Naive thymus-derived CD4-positive, alpha-beta T cell (primary cell): ENCODE measurements around the gene SMIM5. TPM values are rescaled to one million over a fixed set of nuclear protein-coding genes. Genes with fewer than 3 reads are reported as not detected.

ENCODE experiments used
- ATAC-seq: fragments of 150-1000 bp; cut with Tn5 transposase; 2 replicates; pipeline ENCODE4 v1.10.0; 2021; ENCODE audit warnings: mild to moderate bottlenecking, moderate library complexity
- CTCF ChIA-PET: fragments of 350-600 bp; sonication (Branson Sonifier 250); formaldehyde crosslinking; loops from one replicate; lab custom pipeline; 2021; ENCODE audit warnings: antibody characterized with exemption; lab: Charles Lee
- POLR2A ChIA-PET: fragments of 350-600 bp; sonication (Branson Sonifier 250); formaldehyde crosslinking; loops from one replicate; lab custom pipeline; 2021; ENCODE audit warnings: antibody characterized with exemption, inconsistent platforms; lab: Charles Lee
- DNase-seq, 9 donors: peaks; one replicate each; pipeline versions ENCODE4 v3.0.0 to v3.0.0-alpha.2; 2020 to 2022; ENCODE audit warnings: mixed read lengths in 1 of 9
- H3K27ac ChIP-seq: one replicate; pipeline ENCODE4 v1.7.0; 2013; ENCODE audit warnings: mild to moderate bottlenecking, low read depth, low read length, moderate library complexity
- H3K27me3 ChIP-seq, 2 donors: one replicate each; pipeline ENCODE4 v1.7.0; 2013; ENCODE audit warnings: low read length in 2 of 2, mild to moderate bottlenecking in 2 of 2, moderate library complexity in 2 of 2; ENCODE audit not compliant: control insufficient read depth in 2 of 2, insufficient read depth in 2 of 2
- H3K36me3 ChIP-seq, 3 experiments: 1 replicate in 2 of 3; 2 replicates in 1 of 3; pipeline ENCODE4 v1.7.0; 2013; ENCODE audit warnings: low read length in 3 of 3, mild to moderate bottlenecking in 3 of 3, moderate library complexity in 1 of 3; ENCODE audit not compliant: insufficient read depth in 3 of 3, control insufficient read depth in 2 of 3
- H3K4me1 ChIP-seq, 2 donors: one replicate each; pipeline ENCODE4 v1.7.0; 2013; ENCODE audit warnings: low read length in 2 of 2, mild to moderate bottlenecking in 2 of 2, moderate library complexity in 1 of 2; ENCODE audit not compliant: control insufficient read depth in 2 of 2, insufficient read depth in 2 of 2
- H3K4me3 ChIP-seq: 2 replicates; pipeline ENCODE4 v1.7.0; 2013; ENCODE audit warnings: mild to moderate bottlenecking, low read length
- H3K9me3 ChIP-seq, 3 experiments: 1 replicate in 2 of 3; 2 replicates in 1 of 3; pipeline ENCODE4 v1.7.0; 2013; ENCODE audit warnings: low read length in 3 of 3; ENCODE audit not compliant: control insufficient read depth in 2 of 3
- H3K27ac Mint-ChIP-seq, 9 donors: one replicate each; pipeline ENCODE4 v1.8.0; 2020 to 2022; ENCODE audit warnings: mixed read lengths in 9 of 9, mild to moderate bottlenecking in 8 of 9, moderate library complexity in 5 of 9, inconsistent platforms in 2 of 9
- H3K27me3 Mint-ChIP-seq, 5 donors: one replicate each; pipeline ENCODE4 v1.8.0; 2021 to 2022; ENCODE audit warnings: mixed read lengths in 5 of 5, mild to moderate bottlenecking in 1 of 5
- H3K36me3 Mint-ChIP-seq, 5 donors: one replicate each; pipeline ENCODE4 v1.8.0; 2020 to 2022; ENCODE audit warnings: mixed read lengths in 5 of 5, mild to moderate bottlenecking in 3 of 5, inconsistent platforms in 1 of 5
- H3K4me1 Mint-ChIP-seq, 7 donors: one replicate each; pipeline ENCODE4 v1.8.0; 2020 to 2022; ENCODE audit warnings: mixed read lengths in 7 of 7, mild to moderate bottlenecking in 3 of 7, inconsistent platforms in 1 of 7
- H3K4me3 Mint-ChIP-seq, 10 donors: one replicate each; pipeline ENCODE4 v1.8.0; 2020 to 2022; ENCODE audit warnings: mild to moderate bottlenecking in 10 of 10, mixed read lengths in 10 of 10, moderate library complexity in 6 of 10, inconsistent platforms in 2 of 10
- H3K9me3 Mint-ChIP-seq, 11 donors: one replicate each; pipeline ENCODE4 v1.8.0; 2020 to 2022; ENCODE audit warnings: mixed read lengths in 11 of 11, mild to moderate bottlenecking in 4 of 11, inconsistent platforms in 1 of 11, moderate library complexity in 1 of 11
- intact Hi-C, 2 donors: fragments of 100-400 bp; cut with micrococcal nuclease; formaldehyde crosslinking; loops; one replicate each; pipeline ENCODE4 v1.15.1; 2023
- polyA plus RNA-seq, 2 donors: library from polyadenylated mRNA; unstranded; fragments of 300-500 nt; fragmentation: Illumina TruSeq; gene quantifications; one replicate each; pipeline ENCODE4 v1.2.3, GENCODE V29; 2021
- total RNA-seq, 6 experiments: library from RNA in 5 of 6; stranded (reverse) in 5 of 6; gene quantifications; 1 replicate in 5 of 6; 2 replicates in 1 of 6; pipeline ENCODE4 v1.2.3 and lab custom pipeline; 2021 to 2026

Gene SMIM5
- total and polyA plus RNA-seq, 7 experiments from 2014 or later = 0.06 to 2.4 (median 0.82) TPM

- Mint-ChIP-seq H3K4me3 (no peak overlapping the region), H3K36me3 (no peaks in the 10 kb centered on the region), H3K27me3 (no peaks in the 10 kb centered on the region), H3K4me1 (peaks cover 3 to 14% (median 7%) of the 10 kb centered on the region in 7 donors), H3K27ac (no peak overlapping the region), H3K9me3 (no peaks in the 10 kb centered on the region)
- no peaks in the 10 kb centered on the region for H3K27me3 ChIP-seq
- intact Hi-C loops = no loop called here
- ChIA-PET POLR2A (no interaction called here), CTCF (interaction anchor here (0.6 to 4.8 kb wide), 16 partner anchors 10 to 622 kb away, joined by 3 to 106 read pairs (median 4); no protein-coding TSS in a partner anchor)
- H3K9me3 ChIP-seq = no peaks in the 10 kb centered on the region
- no peak overlapping the region for H3K27ac ChIP-seq
- peaks cover 0 to 21% (median 0%) of the 10 kb centered on the region in 3 experiments for H3K36me3 ChIP-seq
- peaks cover 0 to 8% of the 10 kb centered on the region in 2 donors for H3K4me1 ChIP-seq
- no peak overlapping the region for H3K4me3 ChIP-seq
- DNase-seq (no peak), ATAC-seq (no peak)
Measured at GRCh38 chr17:75634376-75634740, 1.1 kb downstream of the SMIM5 start.

GRCh38 chr17:75634754-75635609, 1.7 kb downstream of the SMIM5 start:
- POLR2A ChIA-PET = no interaction called here

GRCh38 chr17:75635610-75636202, 2.5 kb downstream of the SMIM5 start:
- Mint-ChIP-seq H3K36me3 (no peaks in the 10 kb centered on the region), H3K27ac (no peak overlapping the region), H3K9me3 (no peaks in the 10 kb centered on the region), H3K4me3 (no peak overlapping the region), H3K27me3 (no peaks in the 10 kb centered on the region), H3K4me1 (peaks cover 3 to 14% (median 7%) of the 10 kb centered on the region in 7 donors)
- H3K27ac ChIP-seq = no peak overlapping the region
- H3K4me3 ChIP-seq = no peak overlapping the region
- intact Hi-C loops = no loop called here
- H3K4me1 ChIP-seq = peaks cover 0 to 8% of the 10 kb centered on the region in 2 donors
- no peaks in the 10 kb centered on the region for H3K27me3 ChIP-seq
- no peak for DNase-seq
- no peak for ATAC-seq
- H3K36me3 ChIP-seq = peaks cover 0 to 19% (median 0%) of the 10 kb centered on the region in 3 experiments
- POLR2A ChIA-PET = no interaction called here
- CTCF ChIA-PET = interaction anchor here (0.8 to 1.4 kb wide), 4 partner anchors 10 to 118 kb away, joined by 3 to 4 read pairs (median 4); no protein-coding TSS in a partner anchor
- H3K9me3 ChIP-seq = no peaks in the 10 kb centered on the region

More at GRCh38 chr17:75634754-75635609, 1.7 kb downstream of the SMIM5 start:
- H3K9me3 ChIP-seq = no peaks in the 10 kb centered on the region
- no peaks in the 10 kb centered on the region for H3K9me3 Mint-ChIP-seq
- H3K27me3 ChIP-seq = no peaks in the 10 kb centered on the region
- intact Hi-C loops = no loop called here
- CTCF ChIA-PET = interaction anchor here (1.0 to 4.8 kb wide), 8 partner anchors 10 to 125 kb away, joined by 3 to 106 read pairs (median 8); no protein-coding TSS in a partner anchor
- no peaks in the 10 kb centered on the region for H3K36me3 Mint-ChIP-seq
- H3K4me1 ChIP-seq = peaks cover 0 to 8% of the 10 kb centered on the region in 2 donors
- H3K4me3 ChIP-seq = no peak overlapping the region
- DNase-seq (no peak), ATAC-seq (no peak)
- H3K4me1 Mint-ChIP-seq = peaks cover 3 to 14% (median 7%) of the 10 kb centered on the region in 7 donors
- H3K27ac Mint-ChIP-seq = no peak overlapping the region
- H3K36me3 ChIP-seq = peaks cover 0 to 20% (median 0%) of the 10 kb centered on the region in 3 experiments
- H3K4me3 Mint-ChIP-seq = no peak overlapping the region
- H3K27me3 Mint-ChIP-seq = no peaks in the 10 kb centered on the region
- H3K27ac ChIP-seq = no peak overlapping the region

GRCh38 chr17:75636381-75637142, 3.3 kb downstream of the SMIM5 start:
- ChIA-PET POLR2A (no interaction called here), CTCF (interaction anchor here (0.8 to 1.4 kb wide), 2 partner anchors 111 to 117 kb away, joined by 3 to 4 read pairs; no protein-coding TSS in a partner anchor)
- peaks cover 0 to 19% (median 0%) of the 10 kb centered on the region in 3 experiments for H3K36me3 ChIP-seq
- H3K36me3 Mint-ChIP-seq = no peaks in the 10 kb centered on the region
- ATAC-seq (no peak), DNase-seq (no peak)
- intact Hi-C loops = no loop called here
- no peak overlapping the region for H3K27ac Mint-ChIP-seq
- no peak overlapping the region for H3K27ac ChIP-seq
- no peak overlapping the region for H3K4me3 ChIP-seq
- H3K9me3 ChIP-seq = no peaks in the 10 kb centered on the region
- no peaks in the 10 kb centered on the region for H3K27me3 ChIP-seq
- H3K4me1 ChIP-seq = peaks cover 0 to 8% of the 10 kb centered on the region in 2 donors
- peaks cover 3 to 14% (median 7%) of the 10 kb centered on the region in 7 donors for H3K4me1 Mint-ChIP-seq
- H3K27me3 Mint-ChIP-seq = no peaks in the 10 kb centered on the region
- H3K4me3 Mint-ChIP-seq = no peak overlapping the region
- no peaks in the 10 kb centered on the region for H3K9me3 Mint-ChIP-seq

GRCh38 chr17:75637143-75637538, 3.9 kb downstream of the SMIM5 start:
- Mint-ChIP-seq H3K27ac (no peak overlapping the region), H3K27me3 (no peaks in the 10 kb centered on the region), H3K4me1 (peaks cover 3 to 14% (median 7%) of the 10 kb centered on the region in 7 donors), H3K9me3 (no peaks in the 10 kb centered on the region), H3K4me3 (no peak overlapping the region), H3K36me3 (no peaks in the 10 kb centered on the region)
- no peaks in the 10 kb centered on the region for H3K9me3 ChIP-seq
- ATAC-seq (no peak), DNase-seq (no peak)
- ChIA-PET CTCF (interaction anchor here (1.1 to 1.5 kb wide), 3 partner anchors 24 to 110 kb away, joined by 3 to 4 read pairs (median 3); no protein-coding TSS in a partner anchor), POLR2A (no interaction called here)
- H3K4me1 ChIP-seq = peaks cover 0 to 8% of the 10 kb centered on the region in 2 donors
- H3K4me3 ChIP-seq = no peak overlapping the region
- intact Hi-C loops = no loop called here
- H3K27ac ChIP-seq = no peak overlapping the region
- H3K36me3 ChIP-seq = peaks cover 0 to 23% (median 0%) of the 10 kb centered on the region in 3 experiments
- H3K27me3 ChIP-seq = no peaks in the 10 kb centered on the region

- peaks cover 0 to 23% (median 0%) of the 10 kb centered on the region in 3 experiments for H3K36me3 ChIP-seq
- CTCF ChIA-PET = interaction anchor here (1.1 to 1.5 kb wide), 2 partner anchors 24 to 108 kb away, joined by 3 read pairs; no protein-coding TSS in a partner anchor
- Mint-ChIP-seq H3K4me1 (peaks cover 4 to 14% (median 7%) of the 10 kb centered on the region in 7 donors), H3K36me3 (no peaks in the 10 kb centered on the region), H3K27ac (no peak overlapping the region), H3K4me3 (no peak overlapping the region), H3K9me3 (no peaks in the 10 kb centered on the region), H3K27me3 (no peaks in the 10 kb centered on the region)
- no peaks in the 10 kb centered on the region for H3K9me3 ChIP-seq
- H3K27me3 ChIP-seq = no peaks in the 10 kb centered on the region
- intact Hi-C loops = no loop called here
- no peak for DNase-seq
- POLR2A ChIA-PET = no interaction called here
- ATAC-seq = no peak
- H3K27ac ChIP-seq = no peak overlapping the region
- H3K4me3 ChIP-seq = no peak overlapping the region
- H3K4me1 ChIP-seq = peaks cover 0 to 8% of the 10 kb centered on the region in 2 donors
Measured at GRCh38 chr17:75637551-75637950, 4.3 kb downstream of the SMIM5 start.
